C4-2B (cell line): ENCODE data around the gene GALNT17.

Source experiments
- CTCF ChIP-seq: fragments of 450-650 bp; conservative IDR thresholded peaks from 2 replicates; pipeline ENCODE4 v1.5.1; 2017; ENCODE audit warnings: mild to moderate bottlenecking
- ZFX ChIP-seq: fragments of 450-650 bp; IDR thresholded peaks from 2 replicates; pipeline ENCODE4 v1.6.1; 2017

DNA sequence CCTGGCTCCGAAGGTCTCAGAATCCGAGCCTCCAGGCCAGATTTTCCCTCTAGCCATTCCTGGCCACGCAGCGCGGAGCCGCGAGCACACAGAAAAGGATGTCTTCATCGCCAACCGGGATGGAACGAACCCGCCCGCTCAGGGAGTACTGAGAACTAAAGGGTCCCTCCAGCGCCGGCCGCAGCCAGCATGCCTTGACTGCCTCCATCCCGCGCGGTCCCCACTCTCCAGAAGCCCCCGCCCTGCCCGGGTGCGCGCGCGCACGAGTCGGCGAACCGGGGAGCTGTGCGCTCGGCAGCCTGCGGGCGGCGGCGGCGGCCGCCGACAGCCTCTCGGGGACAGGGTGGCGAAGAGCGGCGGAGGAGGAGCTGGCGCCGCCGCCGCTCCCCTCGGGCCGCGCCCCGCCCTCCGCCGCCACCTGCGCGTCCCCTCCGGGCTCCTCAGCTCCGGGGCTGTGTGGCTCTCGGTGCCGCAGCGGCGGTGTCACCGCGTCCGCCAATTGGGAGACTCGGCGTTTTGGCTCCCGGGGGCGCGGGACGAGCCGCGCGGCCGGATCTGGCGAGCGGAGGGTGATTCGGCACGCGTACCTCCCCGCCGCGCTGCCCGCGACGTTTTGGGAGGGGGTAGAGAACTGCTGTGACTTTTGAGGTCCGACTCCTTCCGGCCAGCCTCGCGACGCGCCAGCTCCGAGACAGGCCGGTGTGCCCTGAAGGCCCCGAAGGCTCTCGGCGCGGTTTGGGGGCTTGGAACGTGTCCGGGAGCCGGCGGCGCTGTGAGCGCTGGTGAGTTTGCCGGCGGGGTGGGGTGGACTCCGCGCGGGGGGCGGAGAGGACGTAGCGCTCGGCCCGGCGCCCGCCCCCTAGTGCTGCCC, 453 bp upstream of the GALNT17 start:
- no peak for TF ChIP-seq CTCF
- no peak for TF ChIP-seq ZFX
